ENCODE data around the gene FMO2.

Gene FMO2

GRCh38 chr1:171179318-171180227 is 5.5 kb upstream of the FMO2 start:
- Histone ChIP-seq H3K9ac (ENCODE audit: low read length) (no peak overlapping the region), H3K4me1 (ENCODE audit: control insufficient read depth, insufficient read depth, low read length) (no peaks in the 10 kb centered on the region), H3K27me3 (ENCODE audit: control insufficient read depth, insufficient read depth, low read length) (no peaks in the 10 kb centered on the region), H3K9me3 (ENCODE audit: control insufficient read depth, low read length) (no peaks in the 10 kb centered on the region), H3K4me3 (ENCODE audit: low read length) (no peak overlapping the region), H3K36me3 (ENCODE audit: control insufficient read depth, insufficient read depth, low read length) (no peaks in the 10 kb centered on the region)

- H3K36me3 ChIP-seq (ENCODE audit: control insufficient read depth, insufficient read depth, low read length) = no peaks in the 10 kb centered on the region
- H3K9ac ChIP-seq (ENCODE audit: low read length) = no peak overlapping the region
- H3K27me3 ChIP-seq (ENCODE audit: control insufficient read depth, insufficient read depth, low read length) = no peaks in the 10 kb centered on the region
- no peaks in the 10 kb centered on the region for H3K4me1 ChIP-seq (ENCODE audit: control insufficient read depth, insufficient read depth, low read length)
- H3K4me3 ChIP-seq (ENCODE audit: low read length) = no peak overlapping the region
- H3K9me3 ChIP-seq (ENCODE audit: control insufficient read depth, low read length) = no peaks in the 10 kb centered on the region
These were observed 4.4 kb upstream of the FMO2 start for GRCh38 chr1:171180670-171181069.

GRCh38 chr1:171188388-171189266 is 3.5 kb downstream of the FMO2 start:
- Histone ChIP-seq H3K9ac (ENCODE audit: low read length) (no peak overlapping the region), H3K36me3 (ENCODE audit: control insufficient read depth, insufficient read depth, low read length) (no peaks in the 10 kb centered on the region), H3K27me3 (ENCODE audit: control insufficient read depth, insufficient read depth, low read length) (no peaks in the 10 kb centered on the region), H3K4me3 (ENCODE audit: low read length) (no peak overlapping the region), H3K4me1 (ENCODE audit: control insufficient read depth, insufficient read depth, low read length) (peaks cover 11% of the 10 kb centered on the region), H3K9me3 (ENCODE audit: control insufficient read depth, low read length) (no peaks in the 10 kb centered on the region)

GRCh38 chr1:171191992-171192391 is 6.9 kb downstream of the FMO2 start:
- Histone ChIP-seq H3K9me3 (ENCODE audit: control insufficient read depth, low read length) (no peaks in the 10 kb centered on the region), H3K27me3 (ENCODE audit: control insufficient read depth, insufficient read depth, low read length) (no peaks in the 10 kb centered on the region), H3K36me3 (ENCODE audit: control insufficient read depth, insufficient read depth, low read length) (no peaks in the 10 kb centered on the region), H3K4me1 (ENCODE audit: control insufficient read depth, insufficient read depth, low read length) (peaks cover 22% of the 10 kb centered on the region), H3K9ac (ENCODE audit: low read length) (no peak overlapping the region), H3K4me3 (ENCODE audit: low read length) (no peak overlapping the region)

GRCh38 chr1:171195767-171196166 is 10.7 kb downstream of the FMO2 start:
- Histone ChIP-seq H3K36me3 (ENCODE audit: control insufficient read depth, insufficient read depth, low read length) (no peaks in the 10 kb centered on the region), H3K4me1 (ENCODE audit: control insufficient read depth, insufficient read depth, low read length) (peaks cover 18% of the 10 kb centered on the region), H3K4me3 (ENCODE audit: low read length) (no peak overlapping the region), H3K9me3 (ENCODE audit: control insufficient read depth, low read length) (no peaks in the 10 kb centered on the region), H3K27me3 (ENCODE audit: control insufficient read depth, insufficient read depth, low read length) (no peaks in the 10 kb centered on the region), H3K9ac (ENCODE audit: low read length) (no peak overlapping the region)

GRCh38 chr1:171196351-171196750 is 11.3 kb downstream of the FMO2 start:
- Histone ChIP-seq H3K9ac (ENCODE audit: low read length) (no peak overlapping the region), H3K4me3 (ENCODE audit: low read length) (no peak overlapping the region), H3K27me3 (ENCODE audit: control insufficient read depth, insufficient read depth, low read length) (no peaks in the 10 kb centered on the region), H3K4me1 (ENCODE audit: control insufficient read depth, insufficient read depth, low read length) (peaks cover 15% of the 10 kb centered on the region), H3K9me3 (ENCODE audit: control insufficient read depth, low read length) (no peaks in the 10 kb centered on the region), H3K36me3 (ENCODE audit: control insufficient read depth, insufficient read depth, low read length) (no peaks in the 10 kb centered on the region)

- Histone ChIP-seq H3K4me3 (ENCODE audit: low read length) (no peak overlapping the region), H3K9me3 (ENCODE audit: control insufficient read depth, low read length) (no peaks in the 10 kb centered on the region), H3K9ac (ENCODE audit: low read length) (no peak overlapping the region), H3K36me3 (ENCODE audit: control insufficient read depth, insufficient read depth, low read length) (no peaks in the 10 kb centered on the region), H3K27me3 (ENCODE audit: control insufficient read depth, insufficient read depth, low read length) (no peaks in the 10 kb centered on the region), H3K4me1 (ENCODE audit: control insufficient read depth, insufficient read depth, low read length) (peaks cover 12% of the 10 kb centered on the region)
These were observed 13.0 kb downstream of the FMO2 start for GRCh38 chr1:171198081-171198480.

GRCh38 chr1:171204296-171204695 is 19.2 kb downstream of the FMO2 start:
- Histone ChIP-seq H3K9me3 (ENCODE audit: control insufficient read depth, low read length) (no peaks in the 10 kb centered on the region), H3K27me3 (ENCODE audit: control insufficient read depth, insufficient read depth, low read length) (no peaks in the 10 kb centered on the region), H3K36me3 (ENCODE audit: control insufficient read depth, insufficient read depth, low read length) (no peaks in the 10 kb centered on the region), H3K4me1 (ENCODE audit: control insufficient read depth, insufficient read depth, low read length) (peaks cover 32% of the 10 kb centered on the region), H3K9ac (ENCODE audit: low read length) (no peak overlapping the region), H3K4me3 (ENCODE audit: low read length) (no peak overlapping the region)

- Histone ChIP-seq H3K9ac (ENCODE audit: low read length) (no peak overlapping the region), H3K4me1 (ENCODE audit: control insufficient read depth, insufficient read depth, low read length) (peaks cover 32% of the 10 kb centered on the region), H3K9me3 (ENCODE audit: control insufficient read depth, low read length) (no peaks in the 10 kb centered on the region), H3K4me3 (ENCODE audit: low read length) (no peak overlapping the region), H3K27me3 (ENCODE audit: control insufficient read depth, insufficient read depth, low read length) (no peaks in the 10 kb centered on the region), H3K36me3 (ENCODE audit: control insufficient read depth, insufficient read depth, low read length) (no peaks in the 10 kb centered on the region)
These were observed 21.3 kb downstream of the FMO2 start for GRCh38 chr1:171206204-171206977.

GRCh38 chr1:171206978-171207355 is 21.9 kb downstream of the FMO2 start:
- Histone ChIP-seq H3K4me3 (ENCODE audit: low read length) (no peak overlapping the region), H3K36me3 (ENCODE audit: control insufficient read depth, insufficient read depth, low read length) (no peaks in the 10 kb centered on the region), H3K27me3 (ENCODE audit: control insufficient read depth, insufficient read depth, low read length) (no peaks in the 10 kb centered on the region), H3K9me3 (ENCODE audit: control insufficient read depth, low read length) (no peaks in the 10 kb centered on the region), H3K4me1 (ENCODE audit: control insufficient read depth, insufficient read depth, low read length) (peaks cover 32% of the 10 kb centered on the region), H3K9ac (ENCODE audit: low read length) (no peak overlapping the region)

GRCh38 chr1:171207377-171207776 is 22.3 kb downstream of the FMO2 start:
- H3K9me3 ChIP-seq (ENCODE audit: control insufficient read depth, low read length) = no peaks in the 10 kb centered on the region
- no peak overlapping the region for H3K4me3 ChIP-seq (ENCODE audit: low read length)
- no peaks in the 10 kb centered on the region for H3K36me3 ChIP-seq (ENCODE audit: control insufficient read depth, insufficient read depth, low read length)
- no peak overlapping the region for H3K9ac ChIP-seq (ENCODE audit: low read length)
- H3K4me1 ChIP-seq (ENCODE audit: control insufficient read depth, insufficient read depth, low read length) = peaks cover 32% of the 10 kb centered on the region
- H3K27me3 ChIP-seq (ENCODE audit: control insufficient read depth, insufficient read depth, low read length) = no peaks in the 10 kb centered on the region
